ENCODE results near the gene NXPH1.

The NXPH1 gene

DNA sequence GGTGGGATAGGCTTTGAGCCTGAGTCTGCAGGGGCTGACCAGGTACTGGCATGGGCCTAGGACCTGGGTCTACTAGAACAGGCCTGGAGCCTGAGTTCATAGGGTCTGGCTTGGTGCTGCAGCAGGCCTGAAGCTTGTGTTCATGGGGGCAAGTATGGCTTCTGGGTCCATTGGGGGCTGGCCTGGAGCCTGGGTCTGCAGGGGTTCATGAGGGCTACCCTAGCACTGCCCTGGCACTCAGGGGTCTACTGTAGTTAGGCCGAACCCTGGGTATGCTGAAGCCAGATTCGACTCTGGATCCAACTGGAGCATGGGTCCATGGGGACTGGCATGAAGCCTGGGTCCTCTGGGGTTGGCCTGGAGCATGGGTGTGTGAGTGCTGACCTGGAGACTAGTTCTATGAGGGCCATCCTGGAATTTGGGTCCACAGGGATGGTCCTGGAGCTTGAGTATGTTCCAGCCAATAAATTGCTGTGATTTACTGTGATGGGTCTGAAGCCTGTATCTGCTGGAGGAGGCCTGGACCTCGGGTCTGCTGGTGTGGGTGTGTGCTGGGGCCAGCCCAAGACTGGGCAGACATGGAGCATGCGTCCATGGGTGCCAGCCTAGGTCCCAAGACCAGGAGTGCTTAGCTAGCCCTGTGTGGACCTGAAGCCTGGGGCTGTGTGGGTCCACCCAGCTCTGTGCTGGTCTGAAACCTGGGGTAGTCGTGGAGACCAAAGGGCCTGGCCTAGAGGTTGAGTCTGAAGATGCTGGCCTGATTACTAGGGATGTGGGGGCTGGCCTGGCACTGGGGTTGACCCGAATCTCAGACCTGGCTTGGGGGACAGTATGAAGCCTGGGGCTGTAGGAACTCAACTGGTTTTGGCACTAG is 235.5 kb downstream of the NXPH1 start:
- no peaks in the 10 kb centered on the region for H3K4me1 ChIP-seq (ENCODE audit: control insufficient read depth in 1 of 2, insufficient read depth in 1 of 2, low read depth in 1 of 2, low read length in 1 of 2)
- TF ChIP-seq, protein P1, sequence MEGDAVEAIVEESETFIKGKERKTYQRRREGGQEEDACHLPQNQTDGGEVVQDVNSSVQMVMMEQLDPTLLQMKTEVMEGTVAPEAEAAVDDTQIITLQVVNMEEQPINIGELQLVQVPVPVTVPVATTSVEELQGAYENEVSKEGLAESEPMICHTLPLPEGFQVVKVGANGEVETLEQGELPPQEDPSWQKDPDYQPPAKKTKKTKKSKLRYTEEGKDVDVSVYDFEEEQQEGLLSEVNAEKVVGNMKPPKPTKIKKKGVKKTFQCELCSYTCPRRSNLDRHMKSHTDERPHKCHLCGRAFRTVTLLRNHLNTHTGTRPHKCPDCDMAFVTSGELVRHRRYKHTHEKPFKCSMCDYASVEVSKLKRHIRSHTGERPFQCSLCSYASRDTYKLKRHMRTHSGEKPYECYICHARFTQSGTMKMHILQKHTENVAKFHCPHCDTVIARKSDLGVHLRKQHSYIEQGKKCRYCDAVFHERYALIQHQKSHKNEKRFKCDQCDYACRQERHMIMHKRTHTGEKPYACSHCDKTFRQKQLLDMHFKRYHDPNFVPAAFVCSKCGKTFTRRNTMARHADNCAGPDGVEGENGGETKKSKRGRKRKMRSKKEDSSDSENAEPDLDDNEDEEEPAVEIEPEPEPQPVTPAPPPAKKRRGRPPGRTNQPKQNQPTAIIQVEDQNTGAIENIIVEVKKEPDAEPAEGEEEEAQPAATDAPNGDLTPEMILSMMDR (IDR thresholded peaks at IDR 0.05): no peak
- H3K9me3 ChIP-seq: no peaks in the 10 kb centered on the region
- no peak overlapping the region for H3K4me3 ChIP-seq (ENCODE audit: low read depth in 1 of 2, low read length in 1 of 2)
- H3K27me3 ChIP-seq: no peaks in the 10 kb centered on the region
- H3K36me3 ChIP-seq: no peaks in the 10 kb centered on the region
- no peak overlapping the region for H3K27ac ChIP-seq

DNA sequence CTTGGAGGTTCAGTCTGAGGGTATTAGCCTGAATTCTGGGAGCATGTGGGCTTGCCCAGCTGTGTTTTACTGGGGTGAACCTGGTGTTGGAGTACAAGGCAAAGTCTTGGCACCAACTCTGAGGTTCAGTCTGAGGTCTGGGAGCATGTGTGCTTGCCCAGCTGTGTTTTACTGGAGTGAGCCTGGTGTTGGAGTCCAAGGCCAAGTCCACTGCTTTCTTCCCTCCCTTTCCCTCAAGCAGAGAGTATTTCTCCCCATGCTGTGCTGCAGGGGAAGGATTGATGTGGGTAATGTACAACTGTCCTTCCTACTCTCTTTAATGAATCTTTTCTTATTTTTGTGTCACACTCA is 236.1 kb downstream of the NXPH1 start:
- Histone ChIP-seq H3K4me1 (ENCODE audit: control insufficient read depth in 1 of 2, insufficient read depth in 1 of 2, low read depth in 1 of 2, low read length in 1 of 2) (no peaks in the 10 kb centered on the region), H3K36me3 (no peaks in the 10 kb centered on the region), H3K27me3 (no peaks in the 10 kb centered on the region), H3K27ac (no peak overlapping the region), H3K9me3 (no peaks in the 10 kb centered on the region), H3K4me3 (ENCODE audit: low read depth in 1 of 2, low read length in 1 of 2) (no peak overlapping the region)
- TF ChIP-seq, protein P1 (IDR thresholded peaks at IDR 0.05): no peak

DNA sequence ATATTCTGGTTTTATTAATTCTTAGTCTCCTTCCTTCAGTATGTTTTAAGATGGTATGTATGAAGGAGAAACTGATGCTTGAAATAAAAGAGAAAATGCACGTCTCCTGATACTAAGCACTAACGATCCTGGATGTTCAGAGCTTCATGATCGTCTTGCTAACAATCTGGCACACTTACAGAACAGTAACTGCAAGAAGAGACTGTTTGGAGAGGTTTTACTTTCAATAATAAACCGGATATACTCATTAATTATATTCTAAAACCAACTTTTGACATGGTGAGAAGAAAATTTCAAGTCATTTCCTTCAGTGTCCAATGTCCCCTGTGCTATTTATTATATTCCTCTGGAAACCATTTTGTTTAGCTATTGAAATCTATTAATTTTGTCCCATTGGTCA is 251.0 kb downstream of the NXPH1 start:
- TF ChIP-seq, protein P1 (IDR thresholded peaks at IDR 0.05): no peak

DNA sequence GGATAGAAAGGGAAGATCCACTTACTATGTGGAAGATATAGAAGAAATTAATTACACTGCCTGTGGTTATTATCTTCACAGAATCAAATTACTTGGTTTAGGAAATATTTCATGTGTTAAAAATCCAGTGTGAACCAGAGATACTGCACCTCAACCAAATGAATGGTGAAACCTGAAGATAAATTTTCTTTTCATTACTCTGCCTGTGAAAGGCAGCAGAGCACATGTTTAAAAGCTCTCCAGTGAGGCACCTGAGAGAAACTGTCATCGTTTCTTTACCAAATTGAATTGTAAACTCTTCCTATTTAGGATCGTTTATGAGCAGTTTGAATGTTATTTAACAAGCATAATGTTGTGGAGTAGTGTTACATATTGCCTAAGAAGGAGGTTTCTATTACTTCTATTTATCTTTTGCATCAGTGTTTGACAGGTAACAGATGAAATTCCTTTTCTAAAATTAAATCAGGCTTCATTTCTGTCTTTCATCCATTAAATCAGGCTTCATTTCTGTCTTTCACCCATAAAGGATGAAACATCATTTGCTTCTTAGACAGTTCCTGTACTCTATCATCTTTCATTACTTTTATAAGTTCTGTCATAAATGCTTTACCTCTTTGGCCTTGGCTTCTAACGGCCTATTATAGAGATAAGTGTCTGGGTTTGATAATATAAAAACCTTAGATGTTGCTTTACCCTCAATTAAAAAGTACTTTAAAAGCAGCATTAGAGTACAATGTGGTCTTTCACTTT is 266.6 kb downstream of the NXPH1 start:
- TF ChIP-seq, protein P1 (IDR thresholded peaks at IDR 0.05): no peak
- no peaks in the 10 kb centered on the region for H3K27me3 ChIP-seq
- H3K9me3 ChIP-seq: no peaks in the 10 kb centered on the region
- no peak overlapping the region for H3K4me3 ChIP-seq (ENCODE audit: low read depth in 1 of 2, low read length in 1 of 2)
- no peaks in the 10 kb centered on the region for H3K36me3 ChIP-seq
- no peak overlapping the region for H3K27ac ChIP-seq
- H3K4me1 ChIP-seq (ENCODE audit: control insufficient read depth in 1 of 2, insufficient read depth in 1 of 2, low read depth in 1 of 2, low read length in 1 of 2): no peaks in the 10 kb centered on the region

More for the DNA sequence above, 251.0 kb downstream of the NXPH1 start:
- no peak overlapping the region for H3K4me3 ChIP-seq (ENCODE audit: low read depth in 1 of 2, low read length in 1 of 2)
- no peaks in the 10 kb centered on the region for H3K9me3 ChIP-seq
- no peaks in the 10 kb centered on the region for H3K27me3 ChIP-seq
- H3K36me3 ChIP-seq: no peaks in the 10 kb centered on the region
- no peaks in the 10 kb centered on the region for H3K4me1 ChIP-seq (ENCODE audit: control insufficient read depth in 1 of 2, insufficient read depth in 1 of 2, low read depth in 1 of 2, low read length in 1 of 2)
- H3K27ac ChIP-seq: no peak overlapping the region

DNA sequence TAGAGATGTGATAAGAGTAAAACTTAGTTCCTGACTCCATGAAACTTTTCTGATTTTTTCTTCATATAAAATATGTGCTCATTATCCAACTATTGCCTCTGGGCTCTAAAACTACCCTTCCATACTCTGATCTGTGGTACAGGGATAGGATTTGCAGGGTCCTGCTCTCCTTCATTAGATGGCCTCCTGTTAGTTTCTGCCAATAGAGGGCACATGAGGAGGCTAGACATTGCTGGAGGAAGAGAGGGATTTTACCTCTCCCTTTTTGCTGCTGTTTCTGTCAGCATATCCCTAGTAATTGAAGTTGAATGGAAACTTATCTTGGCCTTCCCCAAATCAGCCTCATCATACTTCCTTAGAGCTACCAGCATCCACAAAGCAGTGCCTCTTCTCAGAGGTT is 269.4 kb downstream of the NXPH1 start:
- Histone ChIP-seq H3K4me3 (ENCODE audit: low read depth in 1 of 2, low read length in 1 of 2) (no peak overlapping the region), H3K36me3 (no peaks in the 10 kb centered on the region), H3K27me3 (no peaks in the 10 kb centered on the region), H3K4me1 (ENCODE audit: control insufficient read depth in 1 of 2, insufficient read depth in 1 of 2, low read depth in 1 of 2, low read length in 1 of 2) (no peaks in the 10 kb centered on the region), H3K27ac (no peak overlapping the region), H3K9me3 (no peaks in the 10 kb centered on the region)
- TF ChIP-seq, protein P1 (IDR thresholded peaks at IDR 0.05): no peak

Measured in neutrophil (primary cell).